ENCODE data around the gene PTPRM.

Gene PTPRM

DNA sequence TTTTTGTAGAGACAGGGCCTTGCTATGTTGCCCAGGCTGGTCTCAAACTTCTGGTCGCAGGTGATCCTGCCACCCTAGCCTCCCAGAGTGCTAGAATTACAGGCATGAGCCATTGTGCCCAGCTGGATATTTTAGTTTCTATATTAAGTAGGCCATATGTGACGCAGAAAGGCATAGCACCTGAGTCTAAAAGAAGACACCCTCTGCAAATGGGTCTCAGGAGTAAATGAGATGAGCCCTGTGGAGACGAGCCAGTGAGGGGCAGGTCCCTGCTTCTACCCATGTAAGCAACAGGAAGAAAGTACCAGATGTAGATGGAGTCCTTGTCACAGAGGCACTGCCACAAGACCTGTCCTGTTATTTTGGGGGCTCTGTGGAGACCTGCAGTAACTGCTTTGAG is 322.4 kb downstream of the PTPRM start:
- H3K4me1 ChIP-seq (ENCODE audit: control insufficient read depth, insufficient read depth, low read length) = no peaks in the 10 kb centered on the region
- H3K4me3 ChIP-seq (ENCODE audit: low read depth, low read length) = no peak overlapping the region
- no peaks in the 10 kb centered on the region for H3K9me3 ChIP-seq (ENCODE audit: control insufficient read depth, insufficient read depth, low read depth, low read length)
- POLR2A ChIA-PET = no interaction called here
- TF ChIP-seq, protein P1, sequence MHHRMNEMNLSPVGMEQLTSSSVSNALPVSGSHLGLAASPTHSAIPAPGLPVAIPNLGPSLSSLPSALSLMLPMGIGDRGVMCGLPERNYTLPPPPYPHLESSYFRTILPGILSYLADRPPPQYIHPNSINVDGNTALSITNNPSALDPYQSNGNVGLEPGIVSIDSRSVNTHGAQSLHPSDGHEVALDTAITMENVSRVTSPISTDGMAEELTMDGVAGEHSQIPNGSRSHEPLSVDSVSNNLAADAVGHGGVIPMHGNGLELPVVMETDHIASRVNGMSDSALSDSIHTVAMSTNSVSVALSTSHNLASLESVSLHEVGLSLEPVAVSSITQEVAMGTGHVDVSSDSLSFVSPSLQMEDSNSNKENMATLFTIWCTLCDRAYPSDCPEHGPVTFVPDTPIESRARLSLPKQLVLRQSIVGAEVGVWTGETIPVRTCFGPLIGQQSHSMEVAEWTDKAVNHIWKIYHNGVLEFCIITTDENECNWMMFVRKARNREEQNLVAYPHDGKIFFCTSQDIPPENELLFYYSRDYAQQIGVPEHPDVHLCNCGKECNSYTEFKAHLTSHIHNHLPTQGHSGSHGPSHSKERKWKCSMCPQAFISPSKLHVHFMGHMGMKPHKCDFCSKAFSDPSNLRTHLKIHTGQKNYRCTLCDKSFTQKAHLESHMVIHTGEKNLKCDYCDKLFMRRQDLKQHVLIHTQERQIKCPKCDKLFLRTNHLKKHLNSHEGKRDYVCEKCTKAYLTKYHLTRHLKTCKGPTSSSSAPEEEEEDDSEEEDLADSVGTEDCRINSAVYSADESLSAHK (tag by site-specific recombination; IDR thresholded peaks at IDR 0.05) = no peak
- no peak for TF ChIP-seq ZBTB48 (tag by site-specific recombination; IDR thresholded peaks at IDR 0.05)
- TF ChIP-seq ZNF660 (tag by site-specific recombination; IDR thresholded peaks at IDR 0.05) = no peak
- TF ChIP-seq, protein P2, sequence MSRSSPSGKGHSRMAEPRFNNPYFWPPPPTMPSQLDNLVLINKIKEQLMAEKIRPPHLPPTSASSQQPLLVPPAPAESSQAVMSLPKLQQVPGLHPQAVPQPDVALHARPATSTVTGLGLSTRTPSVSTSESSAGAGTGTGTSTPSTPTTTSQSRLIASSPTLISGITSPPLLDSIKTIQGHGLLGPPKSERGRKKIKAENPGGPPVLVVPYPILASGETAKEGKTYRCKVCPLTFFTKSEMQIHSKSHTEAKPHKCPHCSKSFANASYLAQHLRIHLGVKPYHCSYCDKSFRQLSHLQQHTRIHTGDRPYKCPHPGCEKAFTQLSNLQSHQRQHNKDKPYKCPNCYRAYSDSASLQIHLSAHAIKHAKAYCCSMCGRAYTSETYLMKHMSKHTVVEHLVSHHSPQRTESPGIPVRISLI (tag by site-specific recombination; IDR thresholded peaks at IDR 0.05) = no peak
- no peak for TF ChIP-seq SETDB1 (IDR thresholded peaks at IDR 0.05; ENCODE audit: insufficient read length, low read length)
- no peak for TF ChIP-seq WT1 (tag by site-specific recombination; IDR thresholded peaks at IDR 0.05)
- no peak for TF ChIP-seq SP2 (tag by site-specific recombination; IDR thresholded peaks at IDR 0.05)
- TF ChIP-seq ZNF404 (tag by site-specific recombination; IDR thresholded peaks at IDR 0.05) = no peak
- TF ChIP-seq, protein P3, sequence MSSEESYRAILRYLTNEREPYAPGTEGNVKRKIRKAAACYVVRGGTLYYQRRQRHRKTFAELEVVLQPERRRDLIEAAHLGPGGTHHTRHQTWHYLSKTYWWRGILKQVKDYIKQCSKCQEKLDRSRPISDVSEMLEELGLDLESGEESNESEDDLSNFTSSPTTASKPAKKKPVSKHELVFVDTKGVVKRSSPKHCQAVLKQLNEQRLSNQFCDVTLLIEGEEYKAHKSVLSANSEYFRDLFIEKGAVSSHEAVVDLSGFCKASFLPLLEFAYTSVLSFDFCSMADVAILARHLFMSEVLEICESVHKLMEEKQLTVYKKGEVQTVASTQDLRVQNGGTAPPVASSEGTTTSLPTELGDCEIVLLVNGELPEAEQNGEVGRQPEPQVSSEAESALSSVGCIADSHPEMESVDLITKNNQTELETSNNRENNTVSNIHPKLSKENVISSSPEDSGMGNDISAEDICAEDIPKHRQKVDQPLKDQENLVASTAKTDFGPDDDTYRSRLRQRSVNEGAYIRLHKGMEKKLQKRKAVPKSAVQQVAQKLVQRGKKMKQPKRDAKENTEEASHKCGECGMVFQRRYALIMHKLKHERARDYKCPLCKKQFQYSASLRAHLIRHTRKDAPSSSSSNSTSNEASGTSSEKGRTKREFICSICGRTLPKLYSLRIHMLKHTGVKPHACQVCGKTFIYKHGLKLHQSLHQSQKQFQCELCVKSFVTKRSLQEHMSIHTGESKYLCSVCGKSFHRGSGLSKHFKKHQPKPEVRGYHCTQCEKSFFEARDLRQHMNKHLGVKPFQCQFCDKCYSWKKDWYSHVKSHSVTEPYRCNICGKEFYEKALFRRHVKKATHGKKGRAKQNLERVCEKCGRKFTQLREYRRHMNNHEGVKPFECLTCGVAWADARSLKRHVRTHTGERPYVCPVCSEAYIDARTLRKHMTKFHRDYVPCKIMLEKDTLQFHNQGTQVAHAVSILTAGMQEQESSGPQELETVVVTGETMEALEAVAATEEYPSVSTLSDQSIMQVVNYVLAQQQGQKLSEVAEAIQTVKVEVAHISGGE (tag by site-specific recombination; conservative IDR thresholded peaks at IDR 0.05; ENCODE audit: low read depth) = no peak
- TF ChIP-seq, protein P4, sequence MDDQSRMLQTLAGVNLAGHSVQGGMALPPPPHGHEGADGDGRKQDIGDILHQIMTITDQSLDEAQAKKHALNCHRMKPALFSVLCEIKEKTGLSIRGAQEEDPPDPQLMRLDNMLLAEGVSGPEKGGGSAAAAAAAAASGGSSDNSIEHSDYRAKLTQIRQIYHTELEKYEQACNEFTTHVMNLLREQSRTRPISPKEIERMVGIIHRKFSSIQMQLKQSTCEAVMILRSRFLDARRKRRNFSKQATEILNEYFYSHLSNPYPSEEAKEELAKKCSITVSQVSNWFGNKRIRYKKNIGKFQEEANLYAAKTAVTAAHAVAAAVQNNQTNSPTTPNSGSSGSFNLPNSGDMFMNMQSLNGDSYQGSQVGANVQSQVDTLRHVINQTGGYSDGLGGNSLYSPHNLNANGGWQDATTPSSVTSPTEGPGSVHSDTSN (CRISPR knock-in tag; IDR thresholded peaks at IDR 0.05) = no peak
- no peak for TF ChIP-seq ZNF521 (tag by site-specific recombination; IDR thresholded peaks at IDR 0.05)
- no peak for TF ChIP-seq OSR2 (tag by site-specific recombination; IDR thresholded peaks at IDR 0.05)
- TF ChIP-seq ZFP37 (tag by site-specific recombination; IDR thresholded peaks at IDR 0.05) = no peak
- no peak for TF ChIP-seq ZFP41 (tag by site-specific recombination; IDR thresholded peaks at IDR 0.05; ENCODE audit: borderline replicate concordance)
- TF ChIP-seq MEIS1 (CRISPR knock-in tag; IDR thresholded peaks at IDR 0.05; ENCODE audit: borderline replicate concordance) = no peak
- no peak for TF ChIP-seq ZNF549 (tag by site-specific recombination; IDR thresholded peaks at IDR 0.05)
- TF ChIP-seq ZNF416 (tag by site-specific recombination; IDR thresholded peaks at IDR 0.05) = no peak
- CTCF ChIA-PET = no interaction called here
- H3K27ac ChIP-seq (ENCODE audit: extremely low read depth, low read depth, low read length) = no peak overlapping the region
- H3K36me3 ChIP-seq (ENCODE audit: control insufficient read depth in 2 of 2, insufficient read depth in 1 of 2, low read length in 2 of 2) = no peaks in the 10 kb centered on the region

DNA sequence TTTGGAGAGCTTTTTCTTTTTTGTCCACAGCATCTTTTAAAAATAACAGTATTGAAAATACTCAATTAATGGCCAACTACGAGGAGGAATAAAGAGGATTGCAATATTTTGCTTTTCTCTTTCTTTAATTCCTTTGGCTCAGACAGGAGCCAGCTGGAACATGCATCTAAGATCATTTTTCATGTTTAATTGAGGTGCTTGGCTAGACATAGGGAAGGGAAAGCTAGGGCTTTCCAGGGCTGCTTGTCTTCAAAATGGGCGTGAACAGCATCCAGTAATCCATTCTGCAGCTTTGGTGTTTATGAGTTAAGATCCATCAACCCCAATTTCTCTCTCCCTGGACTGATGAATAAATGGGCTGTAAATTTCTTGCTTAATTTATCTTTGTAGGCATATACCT is 323.0 kb downstream of the PTPRM start:
- POLR2A ChIA-PET = no interaction called here
- no peaks in the 10 kb centered on the region for H3K4me1 ChIP-seq (ENCODE audit: control insufficient read depth, insufficient read depth, low read length)
- H3K36me3 ChIP-seq (ENCODE audit: control insufficient read depth in 2 of 2, insufficient read depth in 1 of 2, low read length in 2 of 2) = no peaks in the 10 kb centered on the region
- no peaks in the 10 kb centered on the region for H3K9me3 ChIP-seq (ENCODE audit: control insufficient read depth, insufficient read depth, low read depth, low read length)
- CTCF ChIA-PET = interaction anchor here (0.7 kb wide), 1 partner anchor 1288 kb away, joined by 3 read pairs; no protein-coding TSS in a partner anchor
- no peak overlapping the region for H3K4me3 ChIP-seq (ENCODE audit: low read depth, low read length)
- H3K27ac ChIP-seq (ENCODE audit: extremely low read depth, low read depth, low read length) = no peak overlapping the region
- TF ChIP-seq SP3 (tag by site-specific recombination; IDR thresholded peaks at IDR 0.05) = no peak
- TF ChIP-seq ZNF302 (tag by site-specific recombination; IDR thresholded peaks at IDR 0.05; ENCODE audit: low read depth) = no peak
- TF ChIP-seq ZSCAN23 (tag by site-specific recombination; IDR thresholded peaks at IDR 0.05) = no peak
- TF ChIP-seq, protein P5, sequence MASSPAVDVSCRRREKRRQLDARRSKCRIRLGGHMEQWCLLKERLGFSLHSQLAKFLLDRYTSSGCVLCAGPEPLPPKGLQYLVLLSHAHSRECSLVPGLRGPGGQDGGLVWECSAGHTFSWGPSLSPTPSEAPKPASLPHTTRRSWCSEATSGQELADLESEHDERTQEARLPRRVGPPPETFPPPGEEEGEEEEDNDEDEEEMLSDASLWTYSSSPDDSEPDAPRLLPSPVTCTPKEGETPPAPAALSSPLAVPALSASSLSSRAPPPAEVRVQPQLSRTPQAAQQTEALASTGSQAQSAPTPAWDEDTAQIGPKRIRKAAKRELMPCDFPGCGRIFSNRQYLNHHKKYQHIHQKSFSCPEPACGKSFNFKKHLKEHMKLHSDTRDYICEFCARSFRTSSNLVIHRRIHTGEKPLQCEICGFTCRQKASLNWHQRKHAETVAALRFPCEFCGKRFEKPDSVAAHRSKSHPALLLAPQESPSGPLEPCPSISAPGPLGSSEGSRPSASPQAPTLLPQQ (tag by site-specific recombination; IDR thresholded peaks at IDR 0.05) = no peak
- TF ChIP-seq SCRT2 (tag by site-specific recombination; IDR thresholded peaks at IDR 0.05) = no peak
- TF ChIP-seq, protein P6, sequence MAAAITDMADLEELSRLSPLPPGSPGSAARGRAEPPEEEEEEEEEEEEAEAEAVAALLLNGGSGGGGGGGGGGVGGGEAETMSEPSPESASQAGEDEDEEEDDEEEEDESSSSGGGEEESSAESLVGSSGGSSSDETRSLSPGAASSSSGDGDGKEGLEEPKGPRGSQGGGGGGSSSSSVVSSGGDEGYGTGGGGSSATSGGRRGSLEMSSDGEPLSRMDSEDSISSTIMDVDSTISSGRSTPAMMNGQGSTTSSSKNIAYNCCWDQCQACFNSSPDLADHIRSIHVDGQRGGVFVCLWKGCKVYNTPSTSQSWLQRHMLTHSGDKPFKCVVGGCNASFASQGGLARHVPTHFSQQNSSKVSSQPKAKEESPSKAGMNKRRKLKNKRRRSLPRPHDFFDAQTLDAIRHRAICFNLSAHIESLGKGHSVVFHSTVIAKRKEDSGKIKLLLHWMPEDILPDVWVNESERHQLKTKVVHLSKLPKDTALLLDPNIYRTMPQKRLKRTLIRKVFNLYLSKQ (tag by site-specific recombination; IDR thresholded peaks at IDR 0.05; ENCODE audit: borderline replicate concordance) = no peak
- TF ChIP-seq ZNF416 (tag by site-specific recombination; IDR thresholded peaks at IDR 0.05) = no peak
- TF ChIP-seq ZNF112 (tag by site-specific recombination; IDR thresholded peaks at IDR 0.05) = no peak

All from HEK293 (cell line).